HG02759 (cell line): ENCODE data around the gene ZDHHC20.
"Not testable (repeated sequence)": the region's sequence is repeated elsewhere in the genome, so short reads cannot be mapped to it uniquely, and the experiment has no call there.

Experiments used
- ATAC-seq: cut with Tn5 transposase; IDR thresholded peaks from one replicate; pipeline ENCODE4 v1.9.1; 2021; ENCODE audit warnings: mild to moderate bottlenecking, moderate library complexity; ENCODE audit not compliant: unreplicated experiment

ZDHHC20 gene

DNA sequence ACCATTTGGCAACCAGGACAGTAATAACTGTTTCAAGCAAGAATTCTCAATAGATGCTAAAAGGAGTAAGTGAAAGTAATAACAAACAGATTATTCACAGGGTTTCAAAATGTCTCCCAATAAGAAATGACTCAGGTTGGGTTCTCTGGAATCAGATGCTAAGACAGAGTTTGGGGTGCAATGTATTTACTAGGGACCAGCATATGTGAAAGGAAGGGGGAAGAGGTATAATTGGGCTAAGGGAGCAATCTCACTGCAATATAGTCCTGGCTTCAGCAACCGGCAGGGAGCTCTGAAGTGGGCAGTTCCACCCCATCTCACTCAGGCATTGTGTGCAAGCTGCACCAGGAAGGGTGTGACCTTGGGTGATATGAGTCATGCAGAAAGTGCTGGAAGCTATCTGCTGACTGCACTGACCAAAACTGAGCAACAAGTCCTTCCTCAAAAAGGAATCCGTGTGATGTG lies 23.4 kb downstream of the ZDHHC20 start:
- ATAC-seq: peak; percentile 98

- ATAC-seq: no peak
Observed at GRCh38 chr13:21435231-21435630, 23.9 kb downstream of the ZDHHC20 start.

DNA sequence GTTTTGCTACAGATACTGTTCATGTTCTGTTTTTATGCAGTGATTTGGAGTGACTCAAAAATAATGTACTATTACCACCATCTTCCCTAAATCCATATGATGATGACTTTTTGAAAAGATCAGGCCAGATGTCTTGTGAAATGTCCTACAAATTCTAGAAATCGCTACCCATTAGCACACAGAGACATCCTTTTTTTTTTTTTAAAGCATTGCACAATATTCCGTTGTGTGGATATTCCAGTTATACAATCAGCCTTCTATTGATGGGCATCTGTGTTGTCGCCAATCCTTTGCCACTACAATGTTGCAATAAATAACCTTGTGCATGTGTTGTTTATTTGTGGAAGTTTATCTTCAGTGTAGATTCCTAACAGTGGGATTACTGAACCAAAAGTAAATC lies 24.5 kb downstream of the ZDHHC20 start:
- no peak for ATAC-seq

DNA sequence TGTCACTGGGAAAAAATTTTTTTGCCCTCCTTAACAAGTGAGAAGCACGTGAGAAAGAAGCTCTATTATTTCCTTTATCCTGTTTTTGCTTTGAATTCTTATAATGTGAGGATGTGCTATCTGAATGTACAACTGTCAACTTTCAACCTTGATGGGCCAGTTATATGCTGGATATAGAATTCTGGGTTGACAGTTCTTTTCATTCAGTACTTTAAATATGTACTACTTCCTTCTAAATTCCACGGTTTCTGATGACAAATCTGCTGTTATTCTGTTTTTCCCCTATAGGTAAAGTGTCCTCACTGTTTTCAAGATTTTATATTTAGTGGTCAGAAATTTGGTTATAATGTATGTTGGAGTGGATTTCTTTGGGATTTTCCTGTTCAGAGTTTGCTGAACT lies 29.9 kb downstream of the ZDHHC20 start:
- no peak for ATAC-seq

GRCh38 chr13:21427741-21428140 lies 31.4 kb downstream of the ZDHHC20 start:
- no peak for ATAC-seq

DNA sequence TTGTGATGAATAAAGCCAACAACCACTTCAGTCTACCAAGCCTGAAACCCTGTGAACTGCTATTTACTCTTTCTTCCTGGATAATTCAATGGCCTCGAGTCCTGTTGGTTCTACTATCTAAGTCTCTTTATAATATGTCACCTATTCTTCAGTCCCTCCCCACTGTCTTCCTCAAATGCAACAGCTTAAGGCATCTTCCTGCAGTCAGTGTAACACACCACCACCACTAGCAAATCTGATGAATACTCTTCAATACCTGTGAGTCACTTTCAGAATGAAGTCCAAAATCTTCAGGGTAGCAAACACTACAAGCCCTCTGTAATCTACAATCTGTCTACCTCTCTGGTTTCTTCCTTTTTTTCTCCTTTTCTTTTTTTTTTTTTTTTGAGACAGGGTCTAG lies 32.9 kb downstream of the ZDHHC20 start:
- ATAC-seq: no peak

GRCh38 chr13:21420706-21421105 lies 38.4 kb downstream of the ZDHHC20 start:
- ATAC-seq: no peak

DNA sequence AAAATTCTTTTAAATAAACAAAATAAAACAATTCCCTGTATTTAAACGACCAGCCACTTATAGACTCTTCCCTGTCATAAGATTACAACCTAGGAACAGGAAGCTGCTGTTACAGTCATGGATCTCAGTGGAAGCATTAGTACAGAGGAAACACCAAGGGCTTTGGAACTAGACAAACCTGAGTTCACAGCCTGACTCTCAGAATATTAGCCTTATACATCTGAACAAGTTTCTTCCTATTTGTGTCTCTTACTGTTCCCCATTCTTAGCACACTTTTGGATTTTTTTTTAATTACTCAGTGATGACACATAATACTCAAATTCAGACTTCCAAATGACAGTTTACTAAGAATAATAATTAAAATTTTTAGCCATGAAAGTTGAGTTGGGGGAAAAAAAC lies 46.1 kb downstream of the ZDHHC20 start:
- no peak for ATAC-seq

DNA sequence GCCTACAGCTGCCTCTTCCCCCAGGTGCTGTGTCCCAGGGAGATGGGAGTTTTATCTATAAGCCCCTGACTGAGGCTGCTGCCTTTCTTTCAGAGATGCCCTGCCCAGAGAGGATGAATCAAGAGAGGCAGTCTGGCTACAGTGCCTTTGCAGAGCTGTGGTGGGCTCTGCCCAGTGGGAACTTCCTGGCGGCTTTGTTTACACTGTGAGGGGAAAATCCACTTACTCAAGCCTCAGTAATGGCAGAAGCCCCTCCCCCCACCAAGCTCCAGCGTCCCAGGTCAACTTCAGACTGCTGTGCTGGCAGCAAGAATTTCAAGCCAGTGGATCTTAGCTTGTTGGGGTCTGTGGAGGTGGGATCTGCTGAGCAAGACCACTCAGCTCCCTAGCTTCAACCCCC lies 48.6 kb downstream of the ZDHHC20 start:
- ATAC-seq: not testable (repeated sequence)

- ATAC-seq: no peak
Observed at GRCh38 chr13:21405309-21405708, 53.8 kb downstream of the ZDHHC20 start.

GRCh38 chr13:21402586-21403307 lies 56.4 kb downstream of the ZDHHC20 start:
- ATAC-seq: no peak

GRCh38 chr13:21399741-21400140 lies 59.4 kb downstream of the ZDHHC20 start:
- ATAC-seq: no peak

- ATAC-seq: no peak
Observed at GRCh38 chr13:21395953-21396352, 63.1 kb downstream of the ZDHHC20 start.

DNA sequence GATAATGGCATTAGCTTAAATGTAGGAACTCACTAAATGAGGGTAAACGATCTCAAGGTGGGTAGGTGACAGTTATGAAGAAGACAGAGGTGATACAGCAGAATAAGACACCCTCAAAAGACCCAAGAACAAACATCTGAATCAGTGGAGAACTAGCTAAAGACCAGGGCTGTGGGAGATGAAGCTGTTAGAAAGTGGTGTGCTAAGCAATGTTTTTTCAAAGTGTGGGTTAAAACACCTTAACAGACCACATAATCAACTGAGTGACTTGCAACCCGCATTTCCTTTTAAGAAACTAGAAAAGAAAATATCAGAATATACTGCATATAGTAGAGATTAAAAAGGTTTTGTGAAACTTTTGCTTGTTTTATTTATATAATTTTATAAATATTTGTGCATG lies 70.0 kb downstream of the ZDHHC20 start:
- no peak for ATAC-seq

- no peak for ATAC-seq
Observed at GRCh38 chr13:21385710-21386109, 73.4 kb downstream of the ZDHHC20 start.

DNA sequence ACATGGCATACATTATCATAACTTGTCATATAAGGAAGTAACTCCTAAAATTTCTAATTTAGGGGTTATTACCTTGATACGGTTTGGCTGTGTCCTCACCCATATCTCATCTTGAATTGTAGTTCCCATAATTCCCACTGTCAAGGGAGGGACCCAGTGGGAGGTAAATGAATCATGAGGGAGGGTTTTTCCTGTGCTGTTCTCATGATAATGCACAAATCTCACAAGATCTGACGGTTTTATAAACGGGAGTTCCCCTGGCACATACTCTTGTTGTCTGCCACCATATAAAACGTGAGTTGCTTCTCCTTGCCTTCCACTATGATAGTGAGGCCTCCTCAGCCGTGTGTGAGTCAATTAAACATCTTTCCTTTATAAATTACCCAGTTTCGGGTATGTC lies 76.0 kb downstream of the ZDHHC20 start:
- ATAC-seq: no peak

DNA sequence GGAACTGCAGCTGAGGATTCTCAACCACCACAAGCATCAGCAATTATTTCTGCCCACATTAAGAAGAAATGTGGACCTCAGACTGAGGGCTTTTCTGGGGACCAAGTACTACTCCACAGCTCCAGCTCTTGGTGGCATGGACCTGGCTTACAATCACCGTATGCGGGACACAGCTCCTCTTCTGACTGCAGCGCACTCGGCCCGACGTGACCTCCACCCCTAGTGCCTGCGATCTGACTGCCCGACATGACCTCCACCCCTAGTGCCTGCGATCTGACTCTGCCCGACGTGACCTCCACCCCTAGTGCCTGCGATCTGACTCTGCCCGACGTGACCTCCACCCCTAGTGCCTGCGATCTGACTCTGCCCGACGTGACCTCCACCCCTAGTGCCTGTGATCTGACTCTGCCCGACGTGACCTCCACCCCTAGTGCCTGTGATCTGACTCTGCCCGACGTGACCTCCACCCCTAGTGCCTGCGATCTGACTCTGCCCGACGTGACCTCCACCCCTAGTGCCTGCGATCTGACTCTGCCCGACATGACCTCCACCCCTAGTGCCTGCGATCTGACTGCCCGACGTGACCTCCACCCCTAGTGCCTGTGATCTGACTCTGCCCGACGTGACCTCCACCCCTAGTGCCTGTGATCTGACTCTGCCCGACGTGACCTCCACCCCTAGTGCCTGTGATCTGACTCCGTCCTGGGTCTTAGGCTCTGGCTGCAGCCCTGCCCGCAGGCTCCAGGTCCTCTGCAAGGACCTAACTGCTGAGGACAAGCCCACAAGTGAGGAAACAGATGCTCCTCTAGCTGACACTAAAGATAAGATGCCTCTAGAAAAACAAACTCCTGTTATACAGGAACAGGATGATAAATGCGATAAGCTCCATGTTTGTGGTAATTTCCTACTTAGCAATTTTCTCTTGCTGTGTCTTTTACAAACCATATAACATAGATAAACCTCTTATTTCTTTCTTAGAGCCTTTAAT lies 81.8 kb downstream of the ZDHHC20 start:
- not testable (repeated sequence) for ATAC-seq

DNA sequence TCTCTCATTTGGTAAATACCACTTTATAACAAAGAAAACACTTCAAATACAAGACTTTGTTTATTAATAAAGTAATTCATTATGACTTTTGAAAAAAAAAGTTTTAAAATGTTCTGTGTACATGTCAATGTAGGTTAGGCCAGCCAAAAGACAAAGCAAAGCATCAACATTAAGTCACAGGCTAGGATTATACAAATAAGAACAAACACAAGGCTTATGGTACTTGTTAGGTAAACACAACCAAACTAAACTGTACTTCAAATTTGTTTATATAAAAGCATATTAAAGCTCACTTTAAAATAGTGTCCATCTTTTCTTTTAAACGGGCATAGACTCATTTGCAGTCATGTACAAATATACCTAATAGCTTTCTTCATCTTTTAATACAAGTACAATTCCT lies 86.6 kb downstream of the ZDHHC20 start:
- no peak for ATAC-seq

DNA sequence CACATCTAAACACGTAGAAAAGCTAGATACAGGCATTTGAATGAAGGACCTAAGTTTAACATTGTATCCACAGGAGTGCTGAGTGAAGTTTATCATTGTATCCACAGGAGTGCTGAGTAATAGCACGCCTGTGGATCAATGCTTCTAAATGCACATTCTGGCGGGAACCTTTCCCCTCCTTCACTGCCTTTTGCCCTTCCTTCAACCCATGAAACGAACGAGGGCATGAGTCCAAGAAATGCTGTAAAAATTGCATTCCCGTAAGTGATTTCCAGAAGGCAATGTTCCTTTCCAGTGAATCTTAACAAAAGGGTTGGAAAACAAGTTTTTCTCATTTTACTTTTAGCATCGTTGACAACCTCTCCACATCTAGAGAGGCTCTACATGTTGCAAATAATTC lies 88.1 kb downstream of the ZDHHC20 start:
- no peak for ATAC-seq

DNA sequence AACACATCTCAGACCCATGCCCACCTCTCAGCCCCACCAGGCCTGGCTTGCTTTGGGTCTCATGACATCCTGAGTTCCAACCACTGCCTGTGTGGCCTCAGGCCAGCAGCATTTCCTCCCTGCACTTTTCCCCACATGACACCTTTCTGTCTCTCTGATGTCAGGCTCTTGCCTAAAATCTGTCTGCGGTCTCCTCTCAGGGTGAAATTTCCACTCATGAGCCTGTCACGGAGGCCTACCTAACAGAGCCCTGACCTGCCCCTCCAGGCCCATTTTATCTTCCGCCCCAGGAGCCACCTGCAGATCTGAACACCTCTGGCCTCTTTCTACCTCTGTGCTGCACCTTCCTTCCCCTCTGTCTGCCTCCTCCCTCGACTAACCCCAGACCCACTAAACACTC lies 93.5 kb downstream of the ZDHHC20 start:
- ATAC-seq: no peak

GRCh38 chr13:21364916-21365315 lies 94.2 kb downstream of the ZDHHC20 start:
- ATAC-seq: no peak

DNA sequence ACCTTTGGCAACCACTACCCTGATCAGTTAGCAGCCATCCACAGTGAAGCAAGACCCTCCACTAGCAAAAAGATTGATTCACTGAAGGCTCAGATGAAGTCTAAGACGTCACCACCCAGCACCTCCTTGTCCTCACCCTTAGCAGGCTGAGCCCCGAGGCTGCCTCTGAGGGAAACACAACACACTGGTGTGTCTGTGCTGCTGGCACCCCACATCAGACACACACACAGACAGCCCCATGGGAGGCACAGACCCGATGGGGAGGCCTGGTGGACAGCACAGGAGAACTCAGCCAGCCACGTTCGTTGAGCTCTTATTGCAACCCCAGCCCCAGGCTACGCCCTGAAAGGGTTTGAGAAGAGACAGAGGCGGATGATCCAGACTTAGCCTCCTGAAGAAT lies 94.7 kb downstream of the ZDHHC20 start:
- ATAC-seq: no peak
